Fibroblast of skin of abdomen (primary cell): ENCODE measurements around the gene EVC2.
"Not testable (repeated sequence)": the region's sequence is repeated elsewhere in the genome, so short reads cannot be mapped to it uniquely, and the experiment has no call there.

Source experiments
- DNase-seq: peaks from one replicate; pipeline ENCODE4 v3.0.0-alpha.2; 2013

Gene EVC2

GRCh38 chr4:5742388-5742787, 34.0 kb upstream of the EVC2 start:
- no peak for DNase-seq

GRCh38 chr4:5738061-5738460, 29.7 kb upstream of the EVC2 start:
- DNase-seq: no peak

GRCh38 chr4:5735463-5735862, 27.1 kb upstream of the EVC2 start:
- DNase-seq: no peak

- DNase-seq: no peak
Measured at GRCh38 chr4:5734853-5735252, 26.5 kb upstream of the EVC2 start.

- DNase-seq: no peak
Measured at GRCh38 chr4:5732158-5732557, 23.8 kb upstream of the EVC2 start.

- DNase-seq: no peak
Measured at GRCh38 chr4:5730993-5731990, 22.9 kb upstream of the EVC2 start.

- no peak for DNase-seq
Measured at GRCh38 chr4:5730436-5730835, 22.1 kb upstream of the EVC2 start.

GRCh38 chr4:5728412-5728811, 20.1 kb upstream of the EVC2 start:
- not testable (repeated sequence) for DNase-seq

GRCh38 chr4:5724377-5724776, 16.0 kb upstream of the EVC2 start:
- DNase-seq: no peak

GRCh38 chr4:5722328-5722727, 14.0 kb upstream of the EVC2 start:
- no peak for DNase-seq

- DNase-seq: no peak
Measured at GRCh38 chr4:5721923-5722322, 13.6 kb upstream of the EVC2 start.

GRCh38 chr4:5720980-5721379, 12.6 kb upstream of the EVC2 start:
- DNase-seq: no peak

- DNase-seq: no peak
Measured at GRCh38 chr4:5720157-5720850, 11.9 kb upstream of the EVC2 start.

GRCh38 chr4:5719350-5720055, 11.1 kb upstream of the EVC2 start:
- DNase-seq: no peak

GRCh38 chr4:5718411-5718810, 10.1 kb upstream of the EVC2 start:
- no peak for DNase-seq

GRCh38 chr4:5717449-5718158, 9.2 kb upstream of the EVC2 start:
- DNase-seq: no peak

GRCh38 chr4:5716391-5716790, 8.0 kb upstream of the EVC2 start:
- no peak for DNase-seq

GRCh38 chr4:5715357-5715756, 7.0 kb upstream of the EVC2 start:
- no peak for DNase-seq

GRCh38 chr4:5713861-5714260, 5.5 kb upstream of the EVC2 start:
- DNase-seq: no peak

- no peak for DNase-seq
Measured at GRCh38 chr4:5712931-5713330, 4.6 kb upstream of the EVC2 start.

- peak; percentile 73 for DNase-seq
Measured at GRCh38 chr4:5712517-5712916, 4.2 kb upstream of the EVC2 start.

- peak; percentile 35 for DNase-seq
Measured at GRCh38 chr4:5711479-5712184, 3.3 kb upstream of the EVC2 start.
